ENCODE data around the gene CEACAM16.

Gene CEACAM16

DNA sequence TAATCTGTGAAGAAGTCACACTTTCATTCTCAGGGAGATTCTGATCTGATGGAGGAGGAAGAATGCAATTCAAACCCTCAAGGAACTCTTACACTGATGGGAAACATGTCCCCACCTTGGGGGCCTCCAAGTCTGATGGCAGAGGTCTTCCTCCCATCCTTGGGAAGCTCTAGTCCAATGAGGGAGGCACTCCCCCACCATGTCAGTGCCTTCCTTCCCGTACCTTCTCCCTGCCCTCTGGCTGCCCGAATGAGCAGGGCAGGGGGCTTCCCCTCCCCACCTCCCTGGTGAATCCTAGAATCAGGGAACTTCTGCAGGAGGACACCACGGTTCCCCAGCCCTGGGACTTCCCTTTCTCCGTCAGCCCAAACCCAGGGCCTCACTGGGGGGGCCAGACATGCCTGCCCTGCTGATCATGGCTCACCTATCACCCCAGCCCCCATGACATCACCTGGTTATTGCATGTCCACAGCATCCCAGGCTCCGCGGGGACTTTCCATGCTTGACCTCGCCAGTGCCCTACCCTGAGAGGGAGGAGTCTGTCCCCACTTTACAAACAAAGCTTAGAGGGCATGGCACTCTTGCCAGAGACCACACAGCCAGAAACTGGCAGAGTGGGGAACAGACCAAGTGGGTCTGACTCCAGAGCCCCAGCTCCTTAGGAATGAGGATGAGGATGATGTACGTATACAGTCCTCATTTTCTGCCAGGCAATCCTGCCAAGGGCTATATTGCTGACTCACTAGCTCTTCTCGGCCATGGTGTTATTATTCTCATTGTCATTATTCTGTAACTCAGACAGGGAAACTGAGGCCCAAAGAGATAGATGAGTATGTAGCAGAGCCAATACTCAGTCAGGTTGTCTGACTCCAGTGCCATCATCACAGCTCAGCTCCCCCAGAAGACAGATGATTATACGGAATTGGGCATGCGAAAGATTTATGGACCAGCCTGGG, 39.9 kb downstream of the CEACAM16 start:
- peak; percentile 38 for DNase-seq (ENCODE audit: extremely low spot score)
- ChIA-PET CTCF (interaction anchor here (0.8 to 8.3 kb wide), 9 partner anchors 9 to 104 kb away, joined by 3 to 93 read pairs (median 3); no protein-coding TSS in a partner anchor), POLR2A (no interaction called here)
- TF ChIP-seq, protein P1, sequence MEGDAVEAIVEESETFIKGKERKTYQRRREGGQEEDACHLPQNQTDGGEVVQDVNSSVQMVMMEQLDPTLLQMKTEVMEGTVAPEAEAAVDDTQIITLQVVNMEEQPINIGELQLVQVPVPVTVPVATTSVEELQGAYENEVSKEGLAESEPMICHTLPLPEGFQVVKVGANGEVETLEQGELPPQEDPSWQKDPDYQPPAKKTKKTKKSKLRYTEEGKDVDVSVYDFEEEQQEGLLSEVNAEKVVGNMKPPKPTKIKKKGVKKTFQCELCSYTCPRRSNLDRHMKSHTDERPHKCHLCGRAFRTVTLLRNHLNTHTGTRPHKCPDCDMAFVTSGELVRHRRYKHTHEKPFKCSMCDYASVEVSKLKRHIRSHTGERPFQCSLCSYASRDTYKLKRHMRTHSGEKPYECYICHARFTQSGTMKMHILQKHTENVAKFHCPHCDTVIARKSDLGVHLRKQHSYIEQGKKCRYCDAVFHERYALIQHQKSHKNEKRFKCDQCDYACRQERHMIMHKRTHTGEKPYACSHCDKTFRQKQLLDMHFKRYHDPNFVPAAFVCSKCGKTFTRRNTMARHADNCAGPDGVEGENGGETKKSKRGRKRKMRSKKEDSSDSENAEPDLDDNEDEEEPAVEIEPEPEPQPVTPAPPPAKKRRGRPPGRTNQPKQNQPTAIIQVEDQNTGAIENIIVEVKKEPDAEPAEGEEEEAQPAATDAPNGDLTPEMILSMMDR (IDR thresholded peaks at IDR 0.05; ENCODE audit: control extremely low read depth, extremely low read depth, low read depth, missing control alignments) = no peak

DNA sequence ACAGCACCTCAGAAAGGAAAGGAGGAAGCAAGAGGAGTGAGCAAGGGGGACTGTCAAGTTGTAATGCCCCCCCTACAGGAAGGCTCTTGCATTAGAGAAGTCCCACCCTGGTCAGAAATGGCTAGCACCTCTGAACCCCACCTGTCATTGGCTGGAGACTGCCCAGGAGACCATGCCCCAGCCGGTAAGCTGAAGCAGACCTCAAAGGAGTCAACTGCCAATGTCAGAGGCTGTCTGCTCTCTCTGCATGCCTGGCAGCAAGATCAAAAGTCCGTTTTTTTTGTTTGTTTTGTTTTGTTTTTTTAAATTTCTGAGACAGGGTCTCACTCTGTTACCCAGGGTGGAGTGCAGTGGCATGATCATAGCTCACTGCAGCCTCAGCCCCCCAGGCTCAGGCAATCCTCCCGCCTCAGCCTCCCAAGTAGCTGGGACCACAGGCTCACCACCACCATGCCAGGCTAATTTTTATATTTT, 41.4 kb downstream of the CEACAM16 start:
- TF ChIP-seq, protein P1 (IDR thresholded peaks at IDR 0.05; ENCODE audit: control extremely low read depth, extremely low read depth, low read depth, missing control alignments) = peak; percentile 1
- ChIA-PET POLR2A (no interaction called here), CTCF (interaction anchor here (1.4 to 8.3 kb wide), 4 partner anchors 11 to 31 kb away, joined by 5 to 93 read pairs (median 10); no protein-coding TSS in a partner anchor)
- DNase-seq (ENCODE audit: extremely low spot score) = peak; percentile 39

DNA sequence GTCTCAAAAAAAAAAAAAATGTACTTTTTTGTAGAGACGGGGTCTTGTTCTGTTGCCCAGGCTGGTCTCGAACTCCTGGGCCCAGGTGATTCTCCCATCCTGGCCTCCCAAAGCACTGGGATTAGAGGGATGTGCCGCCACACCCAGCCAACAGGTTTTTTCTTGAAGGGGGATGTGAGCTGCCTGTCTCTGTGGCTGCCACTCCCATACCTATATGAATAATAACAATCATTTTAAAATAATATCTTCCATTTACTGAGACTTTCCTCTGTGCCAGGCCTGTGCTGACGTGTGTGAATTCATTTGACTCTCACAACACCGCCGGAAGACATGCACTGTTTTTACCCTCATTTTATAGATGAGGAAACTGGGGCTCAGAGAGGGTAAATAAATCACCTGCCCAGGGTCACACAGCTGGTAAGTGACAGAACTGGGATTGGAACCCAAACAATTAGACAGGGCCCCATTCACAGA, 42.3 kb downstream of the CEACAM16 start:
- CTCF ChIA-PET = interaction anchor here (1.4 to 8.3 kb wide), 3 partner anchors 13 to 29 kb away, joined by 5 to 93 read pairs (median 12); no protein-coding TSS in a partner anchor
- POLR2A ChIA-PET = no interaction called here
- no peak for DNase-seq (ENCODE audit: extremely low spot score)
- TF ChIP-seq, protein P1 (IDR thresholded peaks at IDR 0.05; ENCODE audit: control extremely low read depth, extremely low read depth, low read depth, missing control alignments) = no peak

DNA sequence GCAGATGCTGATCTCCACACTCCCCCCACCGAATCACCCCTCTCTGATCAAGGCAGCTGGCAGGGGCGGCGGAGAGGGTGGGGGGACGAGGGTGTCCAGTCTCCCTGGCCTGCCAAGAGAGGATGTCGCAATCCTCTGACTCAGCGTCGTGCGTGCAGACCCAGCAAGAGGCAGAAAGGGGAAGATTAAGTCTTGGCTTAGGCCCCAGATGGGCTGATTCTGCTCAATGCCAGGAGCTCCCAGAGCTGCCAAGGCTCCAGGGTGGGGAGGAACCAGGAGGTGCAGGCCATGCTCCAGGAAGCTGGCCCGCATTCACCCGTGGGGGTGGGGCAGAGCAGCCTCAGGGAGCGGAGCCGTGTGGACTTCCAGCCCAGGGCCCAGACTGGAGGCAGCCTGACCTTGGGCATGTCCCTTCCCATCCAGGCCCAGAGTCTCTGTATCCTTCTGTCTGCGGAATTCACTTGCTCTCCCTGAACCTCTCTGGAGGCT, 42.9 kb downstream of the CEACAM16 start:
- TF ChIP-seq, protein P1 (IDR thresholded peaks at IDR 0.05; ENCODE audit: control extremely low read depth, extremely low read depth, low read depth, missing control alignments) = no peak
- POLR2A ChIA-PET = interaction anchor here (0.5 kb wide), 1 partner anchor 25 kb away, joined by 4 read pairs; no protein-coding TSS in a partner anchor
- DNase-seq (ENCODE audit: extremely low spot score) = no peak
- CTCF ChIA-PET = interaction anchor here (2.6 to 8.3 kb wide), 2 partner anchors 18 to 29 kb away, joined by 12 to 93 read pairs; no protein-coding TSS in a partner anchor

DNA sequence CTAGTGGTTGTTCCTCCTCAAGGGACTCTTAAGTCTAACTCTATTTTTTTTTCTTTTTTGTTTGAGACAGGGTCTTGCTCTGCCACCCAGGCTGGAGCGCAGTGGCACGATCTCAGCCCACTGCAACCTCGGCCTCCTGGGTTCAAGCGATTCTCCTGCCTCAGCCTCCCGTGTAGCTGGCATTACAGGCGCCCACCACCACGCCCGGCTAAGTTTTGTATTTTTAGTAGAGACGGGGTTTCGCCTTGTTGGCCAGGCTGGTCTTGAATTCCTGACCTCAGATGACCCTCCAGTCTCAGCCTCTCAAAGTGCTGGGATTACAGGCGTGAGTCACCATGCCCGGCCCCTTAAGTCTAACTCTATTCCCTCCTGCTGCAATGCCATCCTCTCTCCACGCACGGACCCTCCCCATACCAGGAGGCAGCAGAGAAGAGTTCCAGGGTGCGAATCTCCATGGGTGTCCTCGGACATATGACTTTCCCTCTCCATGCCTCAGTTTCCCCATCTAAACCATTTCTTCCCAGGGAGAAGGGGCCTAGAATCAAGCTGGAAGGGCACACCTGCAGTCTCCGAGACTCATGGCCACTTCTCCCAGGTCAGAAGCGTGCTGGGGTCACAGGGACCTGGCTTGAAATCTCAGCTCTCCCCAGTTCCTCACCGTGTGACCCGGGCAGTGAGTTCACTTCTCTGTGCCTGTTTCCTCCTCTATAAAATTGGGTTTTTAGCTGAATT, 43.5 kb downstream of the CEACAM16 start:
- CTCF ChIA-PET = interaction anchor here (1.6 to 8.3 kb wide), 3 partner anchors 19 to 85 kb away, joined by 4 to 93 read pairs (median 12); no protein-coding TSS in a partner anchor
- POLR2A ChIA-PET = interaction anchor here (0.5 kb wide), 2 partner anchors 17 to 25 kb away, joined by 4 to 6 read pairs; no protein-coding TSS in a partner anchor
- DNase-seq (ENCODE audit: extremely low spot score) = no peak
- TF ChIP-seq, protein P1 (IDR thresholded peaks at IDR 0.05; ENCODE audit: control extremely low read depth, extremely low read depth, low read depth, missing control alignments) = no peak
